ENCODE measurements around the gene ASMTL. TPM values are rescaled to one million over a fixed set of nuclear protein-coding genes. Genes with fewer than 3 reads are reported as not detected.
"Not testable (repeated sequence)": the region's sequence is repeated elsewhere in the genome, so short reads cannot be mapped to it uniquely, and the experiment has no call there.

Gene ASMTL
- total RNA-seq: 13.6 TPM

GRCh38 chrX:1452516-1453394, at the start of gene ASMTL:
ASMTL (minus strand) TSS chrX:1452909; CDS start chrX:1452840, 69 bp downstream.
- Histone ChIP-seq H3K9me3 (ENCODE audit: control insufficient read depth in 3 of 3, low read length in 3 of 3) (peaks cover 0 to 2% (median 0%) of the 10 kb centered on the region in 3 donors), H3K9ac (ENCODE audit: low read depth in 1 of 3, low read length in 3 of 3) (peak within 1 kb of the TSS; percentile 71 to 87 (median 86)), H3K27ac (ENCODE audit: low read depth, low read length) (peak within 1 kb of the TSS; percentile 70), H3K27me3 (ENCODE audit: control insufficient read depth in 3 of 3, insufficient read depth in 3 of 3, low read length in 3 of 3) (no peaks in the 10 kb centered on the region), H3K4me3 (ENCODE audit: low read length in 3 of 3) (peak within 1 kb of the TSS; percentile 83 to 89 (median 85)), H3K4me1 (ENCODE audit: control insufficient read depth in 3 of 3, insufficient read depth in 3 of 3, low read length in 3 of 3) (peaks cover 9 to 14% (median 13%) of the 10 kb centered on the region in 3 donors), H3K36me3 (ENCODE audit: control insufficient read depth in 3 of 3, insufficient read depth in 3 of 3, low read length in 3 of 3) (peaks cover 0 to 2% (median 0%) of the 10 kb centered on the region in 3 donors)

- Histone ChIP-seq H3K36me3 (ENCODE audit: control insufficient read depth in 3 of 3, insufficient read depth in 3 of 3, low read length in 3 of 3) (no peaks in the 10 kb centered on the region), H3K4me1 (ENCODE audit: control insufficient read depth in 3 of 3, insufficient read depth in 3 of 3, low read length in 3 of 3) (no peaks in the 10 kb centered on the region), H3K9me3 (ENCODE audit: control insufficient read depth in 3 of 3, low read length in 3 of 3) (no peaks in the 10 kb centered on the region), H3K27ac (ENCODE audit: low read depth, low read length) (no peak overlapping the region), H3K9ac (ENCODE audit: low read depth in 1 of 3, low read length in 3 of 3) (no peak overlapping the region), H3K27me3 (ENCODE audit: control insufficient read depth in 3 of 3, insufficient read depth in 3 of 3, low read length in 3 of 3) (no peaks in the 10 kb centered on the region), H3K4me3 (ENCODE audit: low read length in 3 of 3) (no peak overlapping the region)
Measured at GRCh38 chrX:1502241-1502640, 49.5 kb upstream of the ASMTL start.

GRCh38 chrX:1500701-1501624, 48.3 kb upstream of the ASMTL start:
- Histone ChIP-seq H3K9me3 (ENCODE audit: control insufficient read depth in 3 of 3, low read length in 3 of 3) (no peaks in the 10 kb centered on the region), H3K9ac (ENCODE audit: low read depth in 1 of 3, low read length in 3 of 3) (peak overlapping the region in 1 of 3 donors; percentile 51), H3K36me3 (ENCODE audit: control insufficient read depth in 3 of 3, insufficient read depth in 3 of 3, low read length in 3 of 3) (no peaks in the 10 kb centered on the region), H3K4me1 (ENCODE audit: control insufficient read depth in 3 of 3, insufficient read depth in 3 of 3, low read length in 3 of 3) (no peaks in the 10 kb centered on the region), H3K27me3 (ENCODE audit: control insufficient read depth in 3 of 3, insufficient read depth in 3 of 3, low read length in 3 of 3) (no peaks in the 10 kb centered on the region), H3K27ac (ENCODE audit: low read depth, low read length) (peak overlapping the region; percentile 44), H3K4me3 (ENCODE audit: low read length in 3 of 3) (peak overlapping the region in 1 of 3 donors; percentile 56)

- Histone ChIP-seq H3K27ac (ENCODE audit: low read depth, low read length) (no peak overlapping the region), H3K36me3 (ENCODE audit: control insufficient read depth in 3 of 3, insufficient read depth in 3 of 3, low read length in 3 of 3) (no peaks in the 10 kb centered on the region), H3K9ac (ENCODE audit: low read depth in 1 of 3, low read length in 3 of 3) (no peak overlapping the region), H3K4me3 (ENCODE audit: low read length in 3 of 3) (no peak overlapping the region), H3K4me1 (ENCODE audit: control insufficient read depth in 3 of 3, insufficient read depth in 3 of 3, low read length in 3 of 3) (no peaks in the 10 kb centered on the region), H3K27me3 (ENCODE audit: control insufficient read depth in 3 of 3, insufficient read depth in 3 of 3, low read length in 3 of 3) (no peaks in the 10 kb centered on the region), H3K9me3 (ENCODE audit: control insufficient read depth in 3 of 3, low read length in 3 of 3) (no peaks in the 10 kb centered on the region)
Measured at GRCh38 chrX:1496076-1496475, 43.4 kb upstream of the ASMTL start.

- peak overlapping the region in 2 of 3 donors; percentile 22 to 23 for H3K4me3 ChIP-seq (ENCODE audit: low read length in 3 of 3)
- no peaks in the 10 kb centered on the region for H3K36me3 ChIP-seq (ENCODE audit: control insufficient read depth in 3 of 3, insufficient read depth in 3 of 3, low read length in 3 of 3)
- H3K27me3 ChIP-seq (ENCODE audit: control insufficient read depth in 3 of 3, insufficient read depth in 3 of 3, low read length in 3 of 3): no peaks in the 10 kb centered on the region
- no peaks in the 10 kb centered on the region for H3K4me1 ChIP-seq (ENCODE audit: control insufficient read depth in 3 of 3, insufficient read depth in 3 of 3, low read length in 3 of 3)
- no peak overlapping the region for H3K27ac ChIP-seq (ENCODE audit: low read depth, low read length)
- no peaks in the 10 kb centered on the region for H3K9me3 ChIP-seq (ENCODE audit: control insufficient read depth in 3 of 3, low read length in 3 of 3)
- H3K9ac ChIP-seq (ENCODE audit: low read depth in 1 of 3, low read length in 3 of 3): peak overlapping the region in 1 of 3 donors; percentile 20
Measured at GRCh38 chrX:1493877-1494510, 41.3 kb upstream of the ASMTL start.

GRCh38 chrX:1493412-1493811, 40.7 kb upstream of the ASMTL start:
- no peaks in the 10 kb centered on the region for H3K36me3 ChIP-seq (ENCODE audit: control insufficient read depth in 3 of 3, insufficient read depth in 3 of 3, low read length in 3 of 3)
- no peaks in the 10 kb centered on the region for H3K4me1 ChIP-seq (ENCODE audit: control insufficient read depth in 3 of 3, insufficient read depth in 3 of 3, low read length in 3 of 3)
- H3K9ac ChIP-seq (ENCODE audit: low read depth in 1 of 3, low read length in 3 of 3): no peak overlapping the region
- H3K4me3 ChIP-seq (ENCODE audit: low read length in 3 of 3): peak overlapping the region in 2 of 3 donors; percentile 22 to 23
- H3K27ac ChIP-seq (ENCODE audit: low read depth, low read length): no peak overlapping the region
- H3K9me3 ChIP-seq (ENCODE audit: control insufficient read depth in 3 of 3, low read length in 3 of 3): no peaks in the 10 kb centered on the region
- no peaks in the 10 kb centered on the region for H3K27me3 ChIP-seq (ENCODE audit: control insufficient read depth in 3 of 3, insufficient read depth in 3 of 3, low read length in 3 of 3)

GRCh38 chrX:1492421-1493012, 39.8 kb upstream of the ASMTL start:
- Histone ChIP-seq H3K4me1 (ENCODE audit: control insufficient read depth in 3 of 3, insufficient read depth in 3 of 3, low read length in 3 of 3) (peaks cover 0 to under 1% (median 0%) of the 10 kb centered on the region in 3 donors), H3K4me3 (ENCODE audit: low read length in 3 of 3) (no peak overlapping the region), H3K27me3 (ENCODE audit: control insufficient read depth in 3 of 3, insufficient read depth in 3 of 3, low read length in 3 of 3) (peaks cover 0 to 3% (median 0%) of the 10 kb centered on the region in 3 donors), H3K27ac (ENCODE audit: low read depth, low read length) (no peak overlapping the region), H3K36me3 (ENCODE audit: control insufficient read depth in 3 of 3, insufficient read depth in 3 of 3, low read length in 3 of 3) (no peaks in the 10 kb centered on the region), H3K9me3 (ENCODE audit: control insufficient read depth in 3 of 3, low read length in 3 of 3) (no peaks in the 10 kb centered on the region), H3K9ac (ENCODE audit: low read depth in 1 of 3, low read length in 3 of 3) (no peak overlapping the region)

- Histone ChIP-seq H3K4me1 (ENCODE audit: control insufficient read depth in 3 of 3, insufficient read depth in 3 of 3, low read length in 3 of 3) (peaks cover 0 to 5% (median 3%) of the 10 kb centered on the region in 3 donors), H3K27me3 (ENCODE audit: control insufficient read depth in 3 of 3, insufficient read depth in 3 of 3, low read length in 3 of 3) (peaks cover 0 to 3% (median 0%) of the 10 kb centered on the region in 3 donors), H3K9me3 (ENCODE audit: control insufficient read depth in 3 of 3, low read length in 3 of 3) (no peaks in the 10 kb centered on the region), H3K4me3 (ENCODE audit: low read length in 3 of 3) (no peak overlapping the region), H3K27ac (ENCODE audit: low read depth, low read length) (no peak overlapping the region), H3K36me3 (ENCODE audit: control insufficient read depth in 3 of 3, insufficient read depth in 3 of 3, low read length in 3 of 3) (no peaks in the 10 kb centered on the region), H3K9ac (ENCODE audit: low read depth in 1 of 3, low read length in 3 of 3) (no peak overlapping the region)
Measured at GRCh38 chrX:1491851-1492349, 39.2 kb upstream of the ASMTL start.

GRCh38 chrX:1491248-1491647, 38.5 kb upstream of the ASMTL start:
- not testable (repeated sequence) for H3K27me3 ChIP-seq (ENCODE audit: control insufficient read depth in 3 of 3, insufficient read depth in 3 of 3, low read length in 3 of 3); H3K27ac ChIP-seq (ENCODE audit: low read depth, low read length); H3K9ac ChIP-seq (ENCODE audit: low read depth in 1 of 3, low read length in 3 of 3); H3K4me3 ChIP-seq (ENCODE audit: low read length in 3 of 3); H3K9me3 ChIP-seq (ENCODE audit: control insufficient read depth in 3 of 3, low read length in 3 of 3); H3K36me3 ChIP-seq (ENCODE audit: control insufficient read depth in 3 of 3, insufficient read depth in 3 of 3, low read length in 3 of 3); H3K4me1 ChIP-seq (ENCODE audit: control insufficient read depth in 3 of 3, insufficient read depth in 3 of 3, low read length in 3 of 3)

Data from skeletal muscle tissue (tissue), 4 donors.